ENCODE data around the gene SOX5.

GRCh38 chr12:23482571-23482970 is 466.9 kb downstream of the SOX5 start:
- TF ChIP-seq, protein P1, sequence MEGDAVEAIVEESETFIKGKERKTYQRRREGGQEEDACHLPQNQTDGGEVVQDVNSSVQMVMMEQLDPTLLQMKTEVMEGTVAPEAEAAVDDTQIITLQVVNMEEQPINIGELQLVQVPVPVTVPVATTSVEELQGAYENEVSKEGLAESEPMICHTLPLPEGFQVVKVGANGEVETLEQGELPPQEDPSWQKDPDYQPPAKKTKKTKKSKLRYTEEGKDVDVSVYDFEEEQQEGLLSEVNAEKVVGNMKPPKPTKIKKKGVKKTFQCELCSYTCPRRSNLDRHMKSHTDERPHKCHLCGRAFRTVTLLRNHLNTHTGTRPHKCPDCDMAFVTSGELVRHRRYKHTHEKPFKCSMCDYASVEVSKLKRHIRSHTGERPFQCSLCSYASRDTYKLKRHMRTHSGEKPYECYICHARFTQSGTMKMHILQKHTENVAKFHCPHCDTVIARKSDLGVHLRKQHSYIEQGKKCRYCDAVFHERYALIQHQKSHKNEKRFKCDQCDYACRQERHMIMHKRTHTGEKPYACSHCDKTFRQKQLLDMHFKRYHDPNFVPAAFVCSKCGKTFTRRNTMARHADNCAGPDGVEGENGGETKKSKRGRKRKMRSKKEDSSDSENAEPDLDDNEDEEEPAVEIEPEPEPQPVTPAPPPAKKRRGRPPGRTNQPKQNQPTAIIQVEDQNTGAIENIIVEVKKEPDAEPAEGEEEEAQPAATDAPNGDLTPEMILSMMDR (IDR thresholded peaks at IDR 0.05), result no peak
- no peak for TF ChIP-seq POLR2A (IDR thresholded peaks at IDR 0.05)

All from adrenal gland (tissue), 5 donors.